ENCODE measurements around the gene PLB1. TPM values are rescaled to one million over a fixed set of nuclear protein-coding genes. Genes with fewer than 3 reads are reported as not detected.

The PLB1 gene
- total RNA-seq, 1 donor from 2014 or later, result 0.75 TPM

DNA sequence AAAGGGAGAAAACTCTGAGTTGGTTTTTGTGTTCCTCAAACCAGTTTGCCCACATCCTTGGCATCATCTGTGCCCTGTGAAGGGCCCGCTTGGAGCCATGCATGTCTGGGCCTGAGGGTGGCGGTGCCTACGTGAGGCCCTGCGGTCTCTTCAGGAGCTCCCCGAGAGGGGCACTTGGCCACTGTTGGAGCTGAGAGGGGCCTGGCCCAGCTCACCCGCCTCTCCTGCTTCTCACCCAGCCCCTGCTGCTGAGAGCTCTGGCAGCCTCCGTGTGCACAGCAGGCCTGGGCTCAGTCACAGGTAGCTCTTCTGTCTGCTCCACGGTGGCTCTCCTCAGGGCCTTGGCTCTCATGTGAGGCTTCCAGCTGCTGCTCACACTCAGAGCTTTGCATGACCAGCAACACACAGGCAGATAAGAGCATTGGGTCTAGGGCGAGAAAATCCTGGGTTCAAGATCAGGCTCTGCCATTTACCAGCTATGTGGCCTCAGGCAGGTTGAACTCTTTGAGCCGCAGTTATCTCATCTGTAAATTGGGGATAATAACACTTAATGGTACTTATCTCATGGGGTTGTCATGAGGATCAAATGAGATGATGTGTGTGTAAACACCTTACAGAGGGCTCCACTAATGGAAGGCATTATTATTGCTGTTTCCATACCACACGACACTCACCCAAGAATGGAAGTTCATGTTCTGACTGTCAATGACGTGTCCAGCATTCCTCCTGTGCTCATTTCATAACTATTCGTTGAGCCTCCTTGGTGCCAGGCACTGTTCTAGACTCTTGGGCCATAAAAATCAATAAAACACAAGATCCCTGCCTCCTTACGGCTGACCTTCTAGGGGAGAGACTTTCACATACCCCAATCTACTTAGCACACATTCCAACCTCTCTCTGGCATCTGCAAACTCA is 41.6 kb upstream of the PLB1 start:
- Mint-ChIP-seq H3K27ac (no peak overlapping the region), H3K4me3 (no peak overlapping the region), H3K27me3 (ENCODE audit: insufficient read depth) (peaks cover 4% of the 10 kb centered on the region), H3K4me1 (ENCODE audit: low read depth) (peaks cover 23% of the 10 kb centered on the region), H3K36me3 (ENCODE audit: low read depth) (peaks cover 2% of the 10 kb centered on the region), H3K9me3 (no peaks in the 10 kb centered on the region)
- intact Hi-C loops (cut with micrococcal nuclease), result loop anchor here (10.0 kb wide), 1 partner anchor 299 kb away; no protein-coding TSS in a partner anchor
- no peak for DNase-seq (ENCODE audit: low spot score)

DNA sequence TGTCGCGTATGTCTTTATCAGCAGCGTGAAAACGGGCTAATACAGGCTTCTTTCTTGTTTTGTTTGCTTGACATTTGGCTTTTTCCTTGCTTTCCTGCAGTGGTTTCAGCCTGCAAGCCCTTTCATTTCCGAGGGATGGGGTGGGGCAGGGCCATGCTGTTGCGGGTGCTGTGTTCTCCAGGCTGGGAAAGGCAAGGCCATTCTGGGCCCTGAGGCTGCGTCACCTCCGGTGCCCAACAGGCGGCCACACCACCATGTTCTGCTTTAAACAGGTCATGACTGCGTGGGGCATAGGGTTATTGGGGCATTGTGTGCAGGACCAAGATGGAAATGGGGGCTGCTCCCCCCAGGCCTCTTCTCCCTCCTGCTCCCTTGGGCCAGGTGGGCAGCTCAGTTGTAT is 38.6 kb upstream of the PLB1 start:
- no peaks in the 10 kb centered on the region for H3K36me3 Mint-ChIP-seq (ENCODE audit: low read depth)
- peaks cover 4% of the 10 kb centered on the region for H3K9me3 Mint-ChIP-seq
- DNase-seq (ENCODE audit: low spot score), result no peak
- no peak overlapping the region for H3K4me3 Mint-ChIP-seq
- peaks cover 5% of the 10 kb centered on the region for H3K4me1 Mint-ChIP-seq (ENCODE audit: low read depth)
- intact Hi-C loops (cut with micrococcal nuclease), result loop anchor here (10.0 kb wide), 1 partner anchor 302 kb away; no protein-coding TSS in a partner anchor
- no peak overlapping the region for H3K27ac Mint-ChIP-seq
- peaks cover 7% of the 10 kb centered on the region for H3K27me3 Mint-ChIP-seq (ENCODE audit: insufficient read depth)

DNA sequence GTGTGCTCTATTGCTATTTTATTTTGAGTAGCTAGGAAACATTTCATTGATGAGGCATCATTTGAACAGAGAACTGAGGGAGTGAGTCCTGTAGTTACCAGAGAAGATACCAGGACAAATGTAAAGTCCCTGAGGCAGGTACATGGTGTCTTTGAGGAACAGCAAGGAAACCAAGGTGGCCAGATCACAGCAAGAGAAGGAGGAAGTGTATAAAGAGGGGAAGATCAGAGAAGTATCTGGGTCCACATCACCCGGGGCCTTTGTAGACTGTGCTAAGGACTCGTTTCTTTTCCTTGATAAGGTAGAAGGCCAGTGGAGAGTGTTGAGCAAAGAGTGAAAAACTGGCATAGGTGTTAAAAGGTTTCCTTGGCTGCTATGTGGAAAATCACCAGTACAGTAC is 34.8 kb upstream of the PLB1 start:
- Mint-ChIP-seq H3K27me3 (ENCODE audit: insufficient read depth) (peaks cover 6% of the 10 kb centered on the region), H3K4me1 (ENCODE audit: low read depth) (peaks cover 33% of the 10 kb centered on the region), H3K27ac (no peak overlapping the region), H3K36me3 (ENCODE audit: low read depth) (peaks cover 6% of the 10 kb centered on the region), H3K9me3 (peaks cover 21% of the 10 kb centered on the region), H3K4me3 (no peak overlapping the region)
- intact Hi-C loops (cut with micrococcal nuclease), result no loop called here
- DNase-seq (ENCODE audit: low spot score), result no peak

DNA sequence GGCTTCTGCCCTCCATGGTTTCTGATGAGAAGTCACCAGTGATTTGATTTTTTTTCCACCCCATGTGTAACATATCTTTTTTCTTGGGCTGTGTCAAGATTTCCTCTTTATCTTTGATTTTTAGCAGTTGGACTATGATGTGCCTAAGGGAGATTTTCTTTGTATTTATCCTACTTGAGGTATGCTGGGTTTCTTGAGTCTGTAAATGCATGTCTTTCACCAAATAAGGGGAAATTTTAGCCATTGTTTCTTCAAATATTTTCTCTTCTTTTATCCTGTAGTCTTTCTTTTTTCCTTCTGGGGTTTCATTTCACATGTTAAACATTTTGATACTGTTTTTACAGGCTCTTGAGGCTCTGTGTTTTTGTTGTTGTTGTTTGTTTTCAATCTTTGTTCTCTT is 33.7 kb upstream of the PLB1 start:
- Mint-ChIP-seq H3K27me3 (ENCODE audit: insufficient read depth) (peaks cover 6% of the 10 kb centered on the region), H3K27ac (no peak overlapping the region), H3K4me3 (no peak overlapping the region), H3K36me3 (ENCODE audit: low read depth) (peaks cover 6% of the 10 kb centered on the region), H3K9me3 (peaks cover 21% of the 10 kb centered on the region), H3K4me1 (ENCODE audit: low read depth) (peaks cover 36% of the 10 kb centered on the region)
- intact Hi-C loops (cut with micrococcal nuclease), result no loop called here
- no peak for DNase-seq (ENCODE audit: low spot score)

DNA sequence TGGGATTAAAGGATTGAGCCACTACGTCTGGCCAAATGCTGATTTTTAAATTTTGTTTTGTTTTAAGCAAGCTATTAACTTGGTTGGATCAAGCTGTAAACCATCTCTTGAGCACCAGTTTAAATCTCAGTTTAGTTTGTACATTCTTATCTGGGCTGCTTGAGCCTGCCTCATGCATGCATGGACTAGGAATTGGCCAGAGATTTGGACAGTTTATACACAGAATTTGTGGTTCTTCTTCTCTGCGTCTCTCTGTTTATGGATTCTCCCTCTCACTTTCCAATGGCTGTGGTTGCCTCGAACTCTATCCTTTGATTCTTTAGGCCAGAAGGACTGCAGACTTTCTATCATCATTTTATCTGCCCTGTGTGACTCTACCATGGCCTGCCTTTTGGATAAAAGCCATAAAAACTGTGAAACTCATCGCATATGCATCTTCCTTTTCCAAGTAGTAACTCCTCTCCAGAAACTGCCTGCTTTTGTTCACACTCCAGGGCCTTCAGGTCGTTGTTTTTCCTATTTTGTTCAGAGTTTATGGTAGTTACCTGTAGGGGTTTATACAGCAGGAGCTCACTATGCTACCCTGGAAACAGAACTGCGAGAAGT is 32.5 kb upstream of the PLB1 start:
- Mint-ChIP-seq H3K9me3 (peaks cover 21% of the 10 kb centered on the region), H3K4me1 (ENCODE audit: low read depth) (peaks cover 36% of the 10 kb centered on the region), H3K4me3 (no peak overlapping the region), H3K27me3 (ENCODE audit: insufficient read depth) (peaks cover 9% of the 10 kb centered on the region), H3K27ac (no peak overlapping the region), H3K36me3 (ENCODE audit: low read depth) (peaks cover 6% of the 10 kb centered on the region)
- intact Hi-C loops (cut with micrococcal nuclease), result no loop called here
- DNase-seq (ENCODE audit: low spot score), result no peak

DNA sequence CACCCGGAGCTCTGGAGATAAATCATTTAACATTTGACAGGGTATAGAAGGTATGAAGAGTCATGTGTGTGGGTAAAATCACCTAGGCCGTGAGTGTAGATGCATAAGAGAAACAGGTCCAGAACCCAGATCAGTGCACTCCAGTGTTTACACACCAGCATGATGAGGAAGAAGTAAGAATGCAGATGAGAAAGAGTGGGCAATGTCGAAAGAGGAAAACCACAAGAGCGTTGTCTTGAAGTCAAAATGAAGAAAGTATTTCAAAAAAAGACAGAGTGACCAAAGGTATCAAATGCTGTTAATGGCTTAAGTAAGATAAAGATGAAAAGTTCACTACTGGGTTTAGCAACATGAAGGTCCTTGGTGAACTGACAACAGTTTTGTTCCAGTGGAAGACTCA is 32.0 kb upstream of the PLB1 start:
- Mint-ChIP-seq H3K36me3 (ENCODE audit: low read depth) (peaks cover 6% of the 10 kb centered on the region), H3K4me1 (ENCODE audit: low read depth) (peaks cover 38% of the 10 kb centered on the region), H3K9me3 (peaks cover 21% of the 10 kb centered on the region), H3K27ac (peak overlapping the region; percentile 49), H3K27me3 (ENCODE audit: insufficient read depth) (peaks cover 11% of the 10 kb centered on the region), H3K4me3 (no peak overlapping the region)
- intact Hi-C loops (cut with micrococcal nuclease), result no loop called here
- DNase-seq (ENCODE audit: low spot score), result no peak

DNA sequence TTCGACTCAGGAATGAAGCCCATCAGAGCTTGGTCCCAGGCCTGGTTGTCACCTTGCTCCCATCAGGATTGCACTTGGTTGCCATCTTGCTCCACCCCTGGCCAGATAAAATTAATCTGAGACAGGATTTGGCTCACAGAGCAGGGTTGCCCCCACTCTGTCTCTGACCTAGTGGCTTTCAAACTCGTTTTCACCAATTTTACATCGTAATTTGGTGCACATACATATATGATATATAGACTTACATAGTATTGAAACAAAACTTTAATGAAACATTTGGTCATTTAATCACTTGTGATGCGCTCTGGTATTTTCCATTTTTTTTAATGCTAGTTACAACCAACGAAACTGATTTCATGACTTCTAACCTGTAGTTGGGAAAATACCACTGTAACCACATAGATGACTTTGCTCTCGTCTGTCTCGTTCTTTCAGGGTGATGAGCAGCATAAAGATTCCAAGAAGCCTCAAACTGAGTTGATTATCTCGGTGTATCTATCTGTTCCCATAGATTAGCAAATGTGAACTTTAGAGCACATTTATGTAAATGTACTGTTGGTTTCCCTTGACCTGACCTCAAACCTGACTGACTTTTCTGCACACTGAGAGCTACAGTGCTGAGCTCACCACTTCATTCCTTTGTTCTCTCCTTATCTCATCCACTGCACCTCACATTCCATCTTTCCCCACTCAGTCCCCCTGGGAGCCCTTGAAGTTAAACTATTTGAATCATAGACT is 30.5 kb upstream of the PLB1 start:
- H3K4me3 Mint-ChIP-seq, result peak overlapping the region; percentile 17
- peak overlapping the region; percentile 36 for H3K27ac Mint-ChIP-seq
- H3K9me3 Mint-ChIP-seq, result peaks cover 21% of the 10 kb centered on the region
- peaks cover 11% of the 10 kb centered on the region for H3K27me3 Mint-ChIP-seq (ENCODE audit: insufficient read depth)
- peaks cover 6% of the 10 kb centered on the region for H3K36me3 Mint-ChIP-seq (ENCODE audit: low read depth)
- DNase-seq (ENCODE audit: low spot score), result no peak
- intact Hi-C loops (cut with micrococcal nuclease), result loop anchor here (1.0 to 5.0 kb wide), 6 partner anchors 17 to 837 kb away; no protein-coding TSS in a partner anchor
- H3K4me1 Mint-ChIP-seq (ENCODE audit: low read depth), result peaks cover 51% of the 10 kb centered on the region

DNA sequence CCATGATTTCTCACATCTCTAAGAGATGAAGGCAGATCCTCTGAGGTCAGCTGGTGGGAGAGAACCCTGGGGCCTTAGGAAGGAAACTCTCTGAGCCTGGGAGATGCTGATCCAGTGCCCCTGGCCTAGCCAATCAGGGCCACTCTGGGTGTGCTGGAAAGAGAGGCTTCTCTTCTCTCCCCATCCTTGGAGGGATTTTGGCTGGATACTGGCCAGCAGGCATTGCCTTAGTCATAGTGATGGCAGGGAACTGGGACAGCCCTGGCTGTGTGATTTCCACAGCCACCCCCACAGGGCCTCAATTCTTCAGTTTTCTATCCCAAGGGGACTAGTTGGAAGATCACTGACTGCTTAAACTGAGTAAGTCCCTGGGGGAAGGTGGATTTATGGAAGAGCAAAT is 26.6 kb upstream of the PLB1 start:
- DNase-seq (ENCODE audit: low spot score), result no peak

DNA sequence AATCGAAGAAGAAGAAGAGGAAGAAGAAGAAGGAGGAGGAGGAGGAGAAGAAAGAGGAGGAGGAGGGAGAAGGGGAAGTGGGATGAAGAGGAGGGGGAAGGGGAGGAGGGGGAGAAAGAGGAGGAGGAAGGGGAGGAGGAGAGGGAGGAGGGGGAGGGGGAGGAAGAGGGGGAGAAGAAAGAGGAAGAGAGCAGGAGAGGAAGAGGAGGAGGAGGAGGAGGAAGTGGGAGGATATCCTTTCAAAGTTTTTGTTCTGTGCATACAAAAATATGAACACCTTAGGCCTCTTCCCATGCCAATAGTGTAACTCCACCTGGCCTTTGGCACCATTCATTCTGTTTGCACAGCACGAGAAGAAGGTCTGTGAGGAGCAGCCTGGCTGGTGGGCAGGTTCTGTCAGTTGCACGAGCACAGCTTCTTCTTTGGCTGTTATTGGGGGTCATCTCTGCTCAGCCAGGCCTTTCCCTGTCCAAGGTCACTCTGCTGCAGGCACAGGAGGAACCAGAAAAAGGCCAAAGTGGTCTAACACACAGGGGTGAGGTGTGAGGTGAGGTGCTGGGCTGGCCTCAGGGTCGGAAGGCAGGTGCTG is 25.8 kb upstream of the PLB1 start:
- H3K9me3 Mint-ChIP-seq, result peaks cover 12% of the 10 kb centered on the region
- no peak for DNase-seq (ENCODE audit: low spot score)
- intact Hi-C loops (cut with micrococcal nuclease), result loop anchor here (5.0 kb wide), 1 partner anchor 77 kb away; no protein-coding TSS in a partner anchor
- no peak overlapping the region for H3K27ac Mint-ChIP-seq
- peaks cover 2% of the 10 kb centered on the region for H3K36me3 Mint-ChIP-seq (ENCODE audit: low read depth)
- H3K4me1 Mint-ChIP-seq (ENCODE audit: low read depth), result peaks cover 37% of the 10 kb centered on the region
- H3K27me3 Mint-ChIP-seq (ENCODE audit: insufficient read depth), result peaks cover 9% of the 10 kb centered on the region
- no peak overlapping the region for H3K4me3 Mint-ChIP-seq

More for the DNA sequence above, 26.6 kb upstream of the PLB1 start:
- intact Hi-C loops (cut with micrococcal nuclease), result loop anchor here (5.0 kb wide), 1 partner anchor 78 kb away; no protein-coding TSS in a partner anchor
- Mint-ChIP-seq H3K9me3 (peaks cover 8% of the 10 kb centered on the region), H3K36me3 (ENCODE audit: low read depth) (peaks cover 2% of the 10 kb centered on the region), H3K27ac (no peak overlapping the region), H3K27me3 (ENCODE audit: insufficient read depth) (peaks cover 7% of the 10 kb centered on the region), H3K4me1 (ENCODE audit: low read depth) (peaks cover 44% of the 10 kb centered on the region), H3K4me3 (no peak overlapping the region)

DNA sequence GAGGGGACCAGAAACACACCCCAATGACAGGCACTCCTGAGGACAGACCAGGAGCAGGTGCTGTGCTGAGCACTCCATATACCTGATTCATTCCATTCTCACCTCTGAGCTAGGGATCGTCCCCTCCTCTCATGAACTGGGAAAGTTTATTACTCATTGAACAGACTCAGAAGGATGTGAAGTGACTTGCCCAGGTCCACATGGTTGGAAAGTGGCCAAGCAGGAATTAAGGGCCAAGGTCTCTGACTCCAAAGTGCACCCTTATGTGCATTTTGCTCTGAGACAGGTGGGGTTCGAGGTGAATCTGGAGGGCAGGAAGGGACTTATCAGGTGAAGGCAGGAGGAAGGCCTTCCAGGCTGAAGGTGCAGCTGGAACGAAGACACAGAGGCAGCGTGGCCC is 25.1 kb upstream of the PLB1 start:
- peaks cover 12% of the 10 kb centered on the region for H3K9me3 Mint-ChIP-seq
- DNase-seq (ENCODE audit: low spot score), result no peak
- peaks cover 29% of the 10 kb centered on the region for H3K4me1 Mint-ChIP-seq (ENCODE audit: low read depth)
- no peak overlapping the region for H3K4me3 Mint-ChIP-seq
- peaks cover 9% of the 10 kb centered on the region for H3K27me3 Mint-ChIP-seq (ENCODE audit: insufficient read depth)
- H3K27ac Mint-ChIP-seq, result no peak overlapping the region
- intact Hi-C loops (cut with micrococcal nuclease), result no loop called here
- peaks cover 2% of the 10 kb centered on the region for H3K36me3 Mint-ChIP-seq (ENCODE audit: low read depth)

DNA sequence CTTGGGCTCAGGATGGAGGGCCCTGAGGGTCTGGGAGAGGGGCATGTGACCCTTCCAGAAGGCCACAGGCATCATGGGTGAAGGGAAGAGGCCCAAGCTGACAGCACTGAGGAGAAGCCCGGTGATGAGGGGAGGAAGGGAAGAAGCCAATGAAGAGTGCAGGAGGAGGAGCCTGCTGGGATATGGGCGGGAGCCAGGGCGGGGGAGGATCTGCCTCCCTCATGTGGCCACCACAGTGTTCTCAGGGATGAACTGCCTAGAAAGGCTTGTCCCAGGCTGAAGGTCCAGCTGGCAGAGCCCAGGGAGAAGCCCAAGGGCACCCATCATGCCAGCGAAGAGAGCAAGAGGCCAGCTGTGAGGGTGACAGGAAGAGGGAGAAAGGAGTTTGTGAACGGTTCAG is 24.6 kb upstream of the PLB1 start:
- peaks cover 12% of the 10 kb centered on the region for H3K9me3 Mint-ChIP-seq
- peaks cover 25% of the 10 kb centered on the region for H3K4me1 Mint-ChIP-seq (ENCODE audit: low read depth)
- DNase-seq (ENCODE audit: low spot score), result no peak
- H3K36me3 Mint-ChIP-seq (ENCODE audit: low read depth), result peaks cover 2% of the 10 kb centered on the region
- no peak overlapping the region for H3K4me3 Mint-ChIP-seq
- intact Hi-C loops (cut with micrococcal nuclease), result no loop called here
- H3K27me3 Mint-ChIP-seq (ENCODE audit: insufficient read depth), result peaks cover 9% of the 10 kb centered on the region
- H3K27ac Mint-ChIP-seq, result no peak overlapping the region

DNA sequence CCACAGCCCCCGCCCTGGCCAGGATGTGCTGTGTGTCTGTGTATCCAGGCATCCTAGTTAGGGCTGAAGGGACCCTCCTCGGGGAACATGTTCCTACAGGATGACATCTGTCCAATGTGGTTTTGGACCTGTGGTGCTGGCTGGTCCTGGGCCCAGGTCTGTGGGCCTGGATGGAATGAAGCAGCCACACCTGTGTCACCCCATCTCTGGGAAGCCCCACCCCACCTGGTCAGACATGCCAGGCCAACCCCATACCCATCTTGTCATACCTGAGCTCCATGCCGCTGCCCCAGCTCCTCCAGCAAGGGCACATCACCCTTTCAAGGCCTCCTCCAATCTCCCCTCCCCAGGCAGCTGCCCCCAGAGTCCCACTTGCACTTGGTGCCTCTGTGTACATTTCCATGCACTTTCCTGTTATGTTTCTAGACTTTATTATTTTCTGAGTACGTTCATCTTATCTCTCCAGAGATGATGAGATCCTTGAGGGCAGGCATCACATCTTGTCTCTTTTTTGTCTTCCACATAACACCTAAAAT is 24.1 kb upstream of the PLB1 start:
- Mint-ChIP-seq H3K27me3 (ENCODE audit: insufficient read depth) (peaks cover 12% of the 10 kb centered on the region), H3K27ac (peak overlapping the region; percentile 67), H3K36me3 (ENCODE audit: low read depth) (peaks cover 2% of the 10 kb centered on the region), H3K4me1 (ENCODE audit: low read depth) (peaks cover 23% of the 10 kb centered on the region), H3K9me3 (peaks cover 12% of the 10 kb centered on the region), H3K4me3 (no peak overlapping the region)
- intact Hi-C loops (cut with micrococcal nuclease), result no loop called here
- no peak for DNase-seq (ENCODE audit: low spot score)
